Activated T-helper 2 cell treated with anti-CD3 and anti-CD28 coated beads, Interferon-gamma antibody, Interleukin-2, Interleukin-4, amounts not matched to agents 10 μg/mL and 5 μg/mL and 100 μg/mL, durations not matched to agents 14 hours and 24 hours and 36 hours (primary cell): ENCODE results near the gene HIBCH. TPM values are rescaled to one million over a fixed set of nuclear protein-coding genes. Genes with fewer than 3 reads are reported as not detected.
A peak's percentile ranks its signal among the peaks of the same experiment; 100 is the strongest.
"Not testable (repeated sequence)": the region's sequence is repeated elsewhere in the genome, so short reads cannot be mapped to it uniquely, and the experiment has no call there.

Experiments
- DNase-seq: peaks from one replicate; pipeline ENCODE4 v3.0.0; 2021; ENCODE audit warnings: low spot score
- H3K27ac Mint-ChIP-seq: one replicate; pipeline ENCODE4 v1.8.0; 2021; ENCODE audit warnings: mixed read lengths
- H3K27me3 Mint-ChIP-seq: one replicate; pipeline ENCODE4 v1.8.0; 2021; ENCODE audit warnings: low read depth, mixed read lengths
- H3K36me3 Mint-ChIP-seq: one replicate; pipeline ENCODE4 v1.8.0; 2021; ENCODE audit warnings: low read depth, mixed read lengths
- H3K4me1 Mint-ChIP-seq: one replicate; pipeline ENCODE4 v1.8.0; 2021; ENCODE audit warnings: low read depth, mixed read lengths
- H3K4me3 Mint-ChIP-seq: one replicate; pipeline ENCODE4 v1.8.0; 2021; ENCODE audit warnings: low read depth, mild to moderate bottlenecking, moderate library complexity, mixed read lengths
- H3K9me3 Mint-ChIP-seq: one replicate; pipeline ENCODE4 v1.8.0; 2021; ENCODE audit warnings: mixed read lengths
- intact Hi-C: fragments of 100-400 bp; cut with micrococcal nuclease; formaldehyde crosslinking; loops from one replicate; pipeline ENCODE4 v1.15.1; 2023
- total RNA-seq: library from RNA; stranded (reverse); gene quantifications from 2 replicates; pipeline ENCODE4 v1.2.3, GENCODE V29; 2022

HIBCH gene
- total RNA-seq, 1 donor from 2014 or later: 26.0 TPM

GRCh38 chr2:190318514-190318913 is 1.1 kb downstream of the HIBCH start:
- no peaks in the 10 kb centered on the region for H3K27me3 Mint-ChIP-seq
- H3K4me1 Mint-ChIP-seq: peaks cover 52% of the 10 kb centered on the region
- no peak for DNase-seq
- H3K4me3 Mint-ChIP-seq: peak overlapping the region; percentile 94
- H3K27ac Mint-ChIP-seq: no peak overlapping the region
- H3K36me3 Mint-ChIP-seq: peaks cover 13% of the 10 kb centered on the region
- H3K9me3 Mint-ChIP-seq: no peaks in the 10 kb centered on the region
- intact Hi-C loops: loop anchor here (5.0 kb wide), 3 partner anchors 404 to 656 kb away; partner anchors contain the start of genes ASNSD1 and OSGEPL1

GRCh38 chr2:190315273-190315672 is 4.4 kb downstream of the HIBCH start:
- Mint-ChIP-seq H3K36me3 (peaks cover 19% of the 10 kb centered on the region), H3K4me1 (peaks cover 37% of the 10 kb centered on the region), H3K27ac (no peak overlapping the region), H3K4me3 (no peak overlapping the region), H3K9me3 (no peaks in the 10 kb centered on the region), H3K27me3 (no peaks in the 10 kb centered on the region)
- intact Hi-C loops: loop anchor here (2.0 to 5.0 kb wide), 4 partner anchors 226 to 653 kb away; partner anchors contain the start of genes ASNSD1 and OSGEPL1
- DNase-seq: no peak

- no peaks in the 10 kb centered on the region for H3K27me3 Mint-ChIP-seq
- H3K36me3 Mint-ChIP-seq: peaks cover 24% of the 10 kb centered on the region
- peaks cover 29% of the 10 kb centered on the region for H3K4me1 Mint-ChIP-seq
- no peak overlapping the region for H3K27ac Mint-ChIP-seq
- no peak for DNase-seq
- intact Hi-C loops: loop anchor here (2.0 kb wide), 1 partner anchor 225 kb away; no protein-coding TSS in a partner anchor
- H3K9me3 Mint-ChIP-seq: no peaks in the 10 kb centered on the region
- H3K4me3 Mint-ChIP-seq: no peak overlapping the region
These were observed 5.7 kb downstream of the HIBCH start for GRCh38 chr2:190313880-190314279.

GRCh38 chr2:190312635-190313025 is 7.0 kb downstream of the HIBCH start:
- H3K36me3 Mint-ChIP-seq: peaks cover 30% of the 10 kb centered on the region
- H3K4me3 Mint-ChIP-seq, H3K27me3 Mint-ChIP-seq, DNase-seq, H3K9me3 Mint-ChIP-seq, H3K27ac Mint-ChIP-seq, intact Hi-C loops: not testable (repeated sequence)
- peaks cover 20% of the 10 kb centered on the region for H3K4me1 Mint-ChIP-seq

GRCh38 chr2:190311893-190312634 is 7.6 kb downstream of the HIBCH start:
- no peak for DNase-seq
- no peak overlapping the region for H3K4me3 Mint-ChIP-seq
- no peak overlapping the region for H3K27ac Mint-ChIP-seq
- H3K4me1 Mint-ChIP-seq: peaks cover 17% of the 10 kb centered on the region
- intact Hi-C loops: no loop called here
- no peaks in the 10 kb centered on the region for H3K27me3 Mint-ChIP-seq
- peaks cover 30% of the 10 kb centered on the region for H3K36me3 Mint-ChIP-seq
- H3K9me3 Mint-ChIP-seq: no peaks in the 10 kb centered on the region

- peaks cover 11% of the 10 kb centered on the region for H3K4me1 Mint-ChIP-seq
- H3K4me3 Mint-ChIP-seq: no peak overlapping the region
- peaks cover 42% of the 10 kb centered on the region for H3K36me3 Mint-ChIP-seq
- no peaks in the 10 kb centered on the region for H3K27me3 Mint-ChIP-seq
- H3K9me3 Mint-ChIP-seq: no peaks in the 10 kb centered on the region
- no peak overlapping the region for H3K27ac Mint-ChIP-seq
- no peak for DNase-seq
- intact Hi-C loops: no loop called here
These were observed 11.6 kb downstream of the HIBCH start for GRCh38 chr2:190308031-190308430.

GRCh38 chr2:190304404-190304803 is 15.2 kb downstream of the HIBCH start:
- no peak overlapping the region for H3K27ac Mint-ChIP-seq
- no peak for DNase-seq
- intact Hi-C loops: no loop called here
- peaks cover 13% of the 10 kb centered on the region for H3K4me1 Mint-ChIP-seq
- peaks cover 14% of the 10 kb centered on the region for H3K9me3 Mint-ChIP-seq
- peaks cover 63% of the 10 kb centered on the region for H3K36me3 Mint-ChIP-seq
- no peak overlapping the region for H3K4me3 Mint-ChIP-seq
- no peaks in the 10 kb centered on the region for H3K27me3 Mint-ChIP-seq

- H3K9me3 Mint-ChIP-seq: peaks cover 14% of the 10 kb centered on the region
- DNase-seq: no peak
- no peaks in the 10 kb centered on the region for H3K27me3 Mint-ChIP-seq
- H3K27ac Mint-ChIP-seq: no peak overlapping the region
- intact Hi-C loops: no loop called here
- peaks cover 63% of the 10 kb centered on the region for H3K36me3 Mint-ChIP-seq
- peaks cover 13% of the 10 kb centered on the region for H3K4me1 Mint-ChIP-seq
- no peak overlapping the region for H3K4me3 Mint-ChIP-seq
These were observed 16.0 kb downstream of the HIBCH start for GRCh38 chr2:190303647-190304046.

GRCh38 chr2:190302052-190302451 is 17.6 kb downstream of the HIBCH start:
- no peak overlapping the region for H3K27ac Mint-ChIP-seq
- H3K36me3 Mint-ChIP-seq: peaks cover 69% of the 10 kb centered on the region
- intact Hi-C loops: no loop called here
- H3K4me1 Mint-ChIP-seq: peaks cover 11% of the 10 kb centered on the region
- DNase-seq: no peak
- peaks cover 14% of the 10 kb centered on the region for H3K9me3 Mint-ChIP-seq
- no peak overlapping the region for H3K4me3 Mint-ChIP-seq
- H3K27me3 Mint-ChIP-seq: no peaks in the 10 kb centered on the region

GRCh38 chr2:190301032-190301431 is 18.6 kb downstream of the HIBCH start:
- H3K4me1 Mint-ChIP-seq: peaks cover 11% of the 10 kb centered on the region
- intact Hi-C loops: no loop called here
- peaks cover 69% of the 10 kb centered on the region for H3K36me3 Mint-ChIP-seq
- H3K4me3 Mint-ChIP-seq: no peak overlapping the region
- H3K27me3 Mint-ChIP-seq: no peaks in the 10 kb centered on the region
- no peak for DNase-seq
- H3K9me3 Mint-ChIP-seq: peaks cover 14% of the 10 kb centered on the region
- H3K27ac Mint-ChIP-seq: no peak overlapping the region

- peaks cover 66% of the 10 kb centered on the region for H3K36me3 Mint-ChIP-seq
- intact Hi-C loops: not testable (repeated sequence)
These were observed 21.7 kb downstream of the HIBCH start for GRCh38 chr2:190297880-190298279.

GRCh38 chr2:190283783-190284182 is 35.8 kb downstream of the HIBCH start:
- Mint-ChIP-seq H3K9me3 (no peaks in the 10 kb centered on the region), H3K27ac (no peak overlapping the region), H3K4me1 (no peaks in the 10 kb centered on the region), H3K4me3 (no peak overlapping the region), H3K36me3 (peaks cover 35% of the 10 kb centered on the region), H3K27me3 (no peaks in the 10 kb centered on the region)
- intact Hi-C loops: no loop called here
- DNase-seq: no peak

More at GRCh38 chr2:190297880-190298279, 21.7 kb downstream of the HIBCH start:
- H3K4me3 Mint-ChIP-seq, H3K27ac Mint-ChIP-seq, H3K27me3 Mint-ChIP-seq, DNase-seq, H3K4me1 Mint-ChIP-seq: not testable (repeated sequence)
- H3K9me3 Mint-ChIP-seq: peaks cover 14% of the 10 kb centered on the region

- Mint-ChIP-seq H3K4me3 (no peak overlapping the region), H3K9me3 (no peaks in the 10 kb centered on the region), H3K27me3 (no peaks in the 10 kb centered on the region), H3K4me1 (peaks cover 1% of the 10 kb centered on the region), H3K36me3 (peaks cover 23% of the 10 kb centered on the region), H3K27ac (no peak overlapping the region)
- DNase-seq: no peak
- intact Hi-C loops: no loop called here
These were observed 38.9 kb downstream of the HIBCH start for GRCh38 chr2:190280565-190281350.
